Measurements from ENCODE around the gene ZMPSTE24. TPM values are rescaled to one million over a fixed set of nuclear protein-coding genes. Genes with fewer than 3 reads are reported as not detected.
A peak's percentile ranks its signal among the peaks of the same experiment; 100 is the strongest.

Gene ZMPSTE24
- total and polyA plus RNA-seq, 2 of the 4 experiments (the other 2 are of a cell fraction), result 21.0 to 28.9 TPM

- no TSS peak for BruUV-seq (replicated peaks)
- Histone ChIP-seq H4K5ac (ENCODE audit: low read depth, low read length) (no peak overlapping the region), H4K8ac (ENCODE audit: low read depth in 2 of 2, low read length in 2 of 2) (no peak overlapping the region), H2BK20ac (ENCODE audit: low read depth, low read length) (no peak overlapping the region), H3K4ac (ENCODE audit: low read depth, low read length) (no peak overlapping the region), H3K4me2 (ENCODE audit: low read depth, low read length) (no peak overlapping the region), H3K9ac (ENCODE audit: low read depth, low read length) (no peak overlapping the region), H3K56ac (ENCODE audit: extremely low read depth, insufficient read depth, low read length) (no peak overlapping the region), H2BK15ac (ENCODE audit: low read depth, low read length) (no peak overlapping the region), H3K14ac (replicated peaks; ENCODE audit: low read depth, low read length) (no peak overlapping the region), H4K20me1 (ENCODE audit: insufficient read depth, low read length) (no peaks in the 10 kb centered on the region), H2AK9ac (replicated peaks; ENCODE audit: low read depth, low read length, poor library complexity) (no peak overlapping the region), H3K18ac (ENCODE audit: low read depth, low read length) (no peak overlapping the region), H3K27ac (ENCODE audit: insufficient read depth, low read length) (no peak overlapping the region), H2BK120ac (ENCODE audit: low read depth, low read length) (no peak overlapping the region), H3K4me1 (ENCODE audit: control insufficient read depth, insufficient read depth, low read length) (peaks cover 13% of the 10 kb centered on the region; the same call in 1 of the 2 replicates), H3K9me3 (ENCODE audit: control insufficient read depth, insufficient read depth, low read length) (no peaks in the 10 kb centered on the region), H2AK5ac (ENCODE audit: low read depth, low read length) (no peak overlapping the region), H3K79me1 (ENCODE audit: low read depth in 1 of 2, low read length in 2 of 2) (no peaks in the 10 kb centered on the region), H3K27me3 (ENCODE audit: control insufficient read depth, insufficient read depth, low read length) (peaks cover 37% of the 10 kb centered on the region), H3K9me1 (ENCODE audit: insufficient read depth, low read length) (0 out of 2 replicates have a peak, but pooled peaks cover 3% of the 10 kb centered on the region), H3K23ac (ENCODE audit: low read depth, low read length) (no peak overlapping the region), H3K4me3 (ENCODE audit: insufficient read depth, low read depth, low read length) (no peak overlapping the region), H2BK5ac (ENCODE audit: low read depth, low read length, poor library complexity, severe bottlenecking) (no peak overlapping the region), H4K91ac (ENCODE audit: insufficient read depth, low read depth, low read length) (no peak overlapping the region), H3K36me3 (ENCODE audit: control insufficient read depth, insufficient read depth, low read length) (no peaks in the 10 kb centered on the region), H2AFZ (replicated peaks; ENCODE audit: low read length, poor library complexity) (peak overlapping the region; percentile 49)
- POLR2A ChIA-PET (ENCODE audit: unreplicated experiment), result no interaction called here
- ATAC-seq (ENCODE audit: low read depth) (no peak), DNase-seq (no peak)
- intact Hi-C loops (cut with micrococcal nuclease), result loop anchor here (5.0 kb wide), 1 partner anchor 175 kb away; no protein-coding TSS in a partner anchor
- WGBS, 2 experiments (ENCODE audit: extremely low coverage in 2 of 2, insufficient read length in 1 of 2), result 37% methylated on average over 8 of the region's 21 CpGs; no CpG with 5 or more reads in 1 of the 2 experiments
- dilution Hi-C loops (cut with HindIII; ENCODE audit: low sequenced_read_pairs, unreplicated experiment), result no loop called here
- TF ChIP-seq CTCF (conservative IDR thresholded peaks at IDR 0.05; ENCODE audit: low read depth, low read length) (no peak), CHD1 (IDR thresholded peaks at IDR 0.05; ENCODE audit: low read depth, low read length) (no peak), FOS (IDR thresholded peaks at IDR 0.05; ENCODE audit: low read depth, low read length) (no peak), RCOR1 (IDR thresholded peaks at IDR 0.05; ENCODE audit: insufficient replicate concordance, low read length) (no peak), RAD21 (IDR thresholded peaks at IDR 0.05; ENCODE audit: low read length) (no peak), MAFK (IDR thresholded peaks at IDR 0.05; ENCODE audit: low read depth, low read length) (no peak), BHLHE40 (IDR thresholded peaks at IDR 0.05; ENCODE audit: low read depth, low read length) (no peak), NFE2L2 (IDR thresholded peaks at IDR 0.05; ENCODE audit: low read depth, low read length) (no peak), RFX5 (IDR thresholded peaks at IDR 0.05; ENCODE audit: low read depth, low read length) (no peak), USF2 (IDR thresholded peaks at IDR 0.05; ENCODE audit: low read depth, low read length) (no peak), MXI1 (IDR thresholded peaks at IDR 0.05; ENCODE audit: borderline replicate concordance, low read depth, low read length) (no peak)
- in situ Hi-C loops (cut with MboI; ENCODE audit: low sequenced_read_pairs), result no loop called here
- CTCF ChIA-PET, result interaction anchor here (1.2 to 1.4 kb wide), 2 partner anchors 21 to 87 kb away, joined by 4 to 5 read pairs; no protein-coding TSS in a partner anchor
Measured at GRCh38 chr1:40317394-40318074, 59.5 kb downstream of the ZMPSTE24 start.
